BE2C (cell line): ENCODE results near the gene RPL7A. TPM values are rescaled to one million over a fixed set of nuclear protein-coding genes. Genes with fewer than 3 reads are reported as not detected.
"Not testable (repeated sequence)": the region's sequence is repeated elsewhere in the genome, so short reads cannot be mapped to it uniquely, and the experiment has no call there.

Experiments used
- DNase-seq: peaks from one replicate; pipeline ENCODE4 v3.0.0-alpha.2; 2020
- H3K27me3 ChIP-seq: fragments of 250-450 bp; sonication (Bioruptor Pico); 2 replicates; pipeline ENCODE4 v1.5.1; 2020; ENCODE audit warnings: mild to moderate bottlenecking
- H3K36me3 ChIP-seq: fragments of 250-450 bp; sonication (Bioruptor Pico); 2 replicates; pipeline ENCODE4 v1.5.1; 2020; ENCODE audit warnings: mild to moderate bottlenecking
- H3K4me1 ChIP-seq: fragments of 250-450 bp; sonication (Bioruptor Pico); 2 replicates; pipeline ENCODE4 v1.5.1; 2020
- H3K4me3 ChIP-seq: 2 replicates; pipeline ENCODE4 v1.5.1; 2011; ENCODE audit warnings: low read depth, low read length
- H3K9me3 ChIP-seq: fragments of 250-450 bp; sonication (Bioruptor Pico); 2 replicates; pipeline ENCODE4 v1.5.1; 2020
- polyA plus RNA-seq: library from polyadenylated mRNA; unstranded; fragments of >200 nt; gene quantifications from one replicate; pipeline ENCODE4 v1.2.1, GENCODE V29; 2012; ENCODE audit warnings: low read depth, missing spikeins; ENCODE audit not compliant: insufficient read length, insufficient read depth
- TF ChIP-seq, protein P1 (sequence below): IDR thresholded peaks from 2 replicates; pipeline ENCODE4 v1.5.1; 2012; ENCODE audit warnings: mild to moderate bottlenecking, low read depth, low read length

RPL7A gene
- 1,628 TPM for polyA plus RNA-seq

- Histone ChIP-seq H3K4me3 (peak within 1 kb of the TSS; percentile 99), H3K9me3 (no peaks in the 10 kb centered on the region), H3K36me3 (peaks cover 78% of the 10 kb centered on the region), H3K27me3 (no peaks in the 10 kb centered on the region), H3K4me1 (no peaks in the 10 kb centered on the region; the same call in 1 of the 2 replicates)
- TF ChIP-seq, protein P1, sequence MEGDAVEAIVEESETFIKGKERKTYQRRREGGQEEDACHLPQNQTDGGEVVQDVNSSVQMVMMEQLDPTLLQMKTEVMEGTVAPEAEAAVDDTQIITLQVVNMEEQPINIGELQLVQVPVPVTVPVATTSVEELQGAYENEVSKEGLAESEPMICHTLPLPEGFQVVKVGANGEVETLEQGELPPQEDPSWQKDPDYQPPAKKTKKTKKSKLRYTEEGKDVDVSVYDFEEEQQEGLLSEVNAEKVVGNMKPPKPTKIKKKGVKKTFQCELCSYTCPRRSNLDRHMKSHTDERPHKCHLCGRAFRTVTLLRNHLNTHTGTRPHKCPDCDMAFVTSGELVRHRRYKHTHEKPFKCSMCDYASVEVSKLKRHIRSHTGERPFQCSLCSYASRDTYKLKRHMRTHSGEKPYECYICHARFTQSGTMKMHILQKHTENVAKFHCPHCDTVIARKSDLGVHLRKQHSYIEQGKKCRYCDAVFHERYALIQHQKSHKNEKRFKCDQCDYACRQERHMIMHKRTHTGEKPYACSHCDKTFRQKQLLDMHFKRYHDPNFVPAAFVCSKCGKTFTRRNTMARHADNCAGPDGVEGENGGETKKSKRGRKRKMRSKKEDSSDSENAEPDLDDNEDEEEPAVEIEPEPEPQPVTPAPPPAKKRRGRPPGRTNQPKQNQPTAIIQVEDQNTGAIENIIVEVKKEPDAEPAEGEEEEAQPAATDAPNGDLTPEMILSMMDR: 0 out of 2 replicates have a peak, but pooled peaks have one; percentile 2
- peak; percentile 95 for DNase-seq
These were observed at the start of gene RPL7A, which contains the start of gene MED22 for GRCh38 chr9:133347985-133348717. Gene RPL7A, plus strand, starts transcription at chr9:133348218. Its CDS starts 26 bp downstream, at chr9:133348244. Gene MED22, minus strand, starts transcription at chr9:133348131. Its CDS starts 1,469 bp downstream, at chr9:133346662.

DNA sequence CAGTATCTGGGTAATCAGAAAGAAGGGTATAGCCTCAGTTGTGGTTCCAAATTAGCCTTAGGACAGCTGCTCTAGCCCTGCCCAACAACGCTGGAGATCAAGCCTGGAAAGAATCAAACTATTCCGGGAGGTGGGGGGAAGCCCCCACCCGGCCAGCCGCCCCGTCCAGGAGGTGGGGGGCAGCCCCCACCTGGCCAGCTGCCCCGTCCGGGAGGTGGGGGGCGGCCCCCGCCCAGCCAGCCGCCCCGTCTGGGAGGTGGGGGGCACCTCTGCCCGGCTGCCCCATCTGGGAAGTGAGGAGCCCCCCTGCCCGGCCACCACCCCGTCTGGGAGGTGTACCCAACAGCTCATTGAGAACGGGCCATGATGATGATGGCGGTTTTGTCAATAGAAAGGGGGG, 48.0 kb upstream of the RPL7A start:
- not testable (repeated sequence) for DNase-seq, H3K4me3 ChIP-seq, H3K36me3 ChIP-seq, H3K4me1 ChIP-seq, H3K9me3 ChIP-seq
- H3K27me3 ChIP-seq: peaks cover 28% of the 10 kb centered on the region

GRCh38 chr9:133301253-133302230, 46.5 kb upstream of the RPL7A start:
- no peaks in the 10 kb centered on the region for H3K9me3 ChIP-seq
- H3K27me3 ChIP-seq: peaks cover 18% of the 10 kb centered on the region
- H3K4me1 ChIP-seq: no peaks in the 10 kb centered on the region
- no peak overlapping the region for H3K4me3 ChIP-seq
- no peak for DNase-seq
- TF ChIP-seq, protein P1: no peak
- no peaks in the 10 kb centered on the region for H3K36me3 ChIP-seq

- H3K4me3 ChIP-seq: no peak overlapping the region
- H3K9me3 ChIP-seq: no peaks in the 10 kb centered on the region
- no peak for DNase-seq
- no peaks in the 10 kb centered on the region for H3K4me1 ChIP-seq
- H3K27me3 ChIP-seq: no peaks in the 10 kb centered on the region; the same call in 1 of the 2 replicates
- H3K36me3 ChIP-seq: no peaks in the 10 kb centered on the region
- TF ChIP-seq, protein P1: no peak
These were observed 44.5 kb upstream of the RPL7A start for GRCh38 chr9:133303266-133304157.

- no peak for DNase-seq
- no peaks in the 10 kb centered on the region for H3K4me1 ChIP-seq
- H3K9me3 ChIP-seq: no peaks in the 10 kb centered on the region
- no peaks in the 10 kb centered on the region; the same call in 1 of the 2 replicates for H3K27me3 ChIP-seq
- H3K4me3 ChIP-seq: no peak overlapping the region
- TF ChIP-seq, protein P1: no peak
- no peaks in the 10 kb centered on the region for H3K36me3 ChIP-seq
These were observed 43.9 kb upstream of the RPL7A start for GRCh38 chr9:133304158-133304470.
